IMR-90 (cell line): ENCODE data around the gene ALPI. TPM values are rescaled to one million over a fixed set of nuclear protein-coding genes. Genes with fewer than 3 reads are reported as not detected.

Source experiments
- ATAC-seq: fragments of 200-7000 bp; cut with Tn5 transposase; 2 replicates; pipeline ENCODE4 v1.9.1; 2020; ENCODE audit warnings: low read depth, mild to moderate bottlenecking, moderate library complexity
- BruUV-seq: library from RNA; stranded (reverse); fragments of 400-500 nt; replicated peaks from 2 replicates; lab custom pipeline; 2021; lab: Mats Ljungman, UMichigan
- CTCF ChIA-PET: fragments of 300-600 bp; formaldehyde crosslinking; extraction: SDS; loops from one replicate; lab custom pipeline; 2021; ENCODE audit warnings: antibody characterized with exemption; lab: Yijun Ruan, JAX
- POLR2A ChIA-PET: fragments of 300-600 bp; sonication (Branson Sonifier 250); formaldehyde crosslinking; loops from one replicate; lab custom pipeline; 2022; ENCODE audit warnings: antibody characterized with exemption; ENCODE audit not compliant: unreplicated experiment; lab: Charles Lee
- DNase-seq: peaks from one replicate; pipeline ENCODE4 v3.0.0; 2013
- H2AFZ ChIP-seq: replicated peaks from 2 replicates; pipeline ENCODE3; 2013; ENCODE audit warnings: low read length, mild to moderate bottlenecking; ENCODE audit not compliant: poor library complexity
- H2AK5ac ChIP-seq: 2 replicates; pipeline ENCODE4 v1.6.1; 2013; ENCODE audit warnings: low read depth, low read length, inconsistent platforms
- H2AK9ac ChIP-seq: replicated peaks from 2 replicates; pipeline ENCODE3; 2013; ENCODE audit warnings: mild to moderate bottlenecking, low read depth, low read length, moderate library complexity; ENCODE audit not compliant: poor library complexity
- H2BK120ac ChIP-seq: 2 replicates; pipeline ENCODE4 v1.6.1; 2013; ENCODE audit warnings: low read depth, low read length, inconsistent platforms
- H2BK15ac ChIP-seq: 3 replicates; pipeline ENCODE4 v1.6.1; 2013; ENCODE audit warnings: low read depth, low read length, inconsistent platforms
- H2BK20ac ChIP-seq: 2 replicates; pipeline ENCODE4 v1.6.1; 2013; ENCODE audit warnings: low read depth, mild to moderate bottlenecking, inconsistent platforms, low read length, moderate library complexity
- H2BK5ac ChIP-seq: 2 replicates; pipeline ENCODE4 v1.6.1; 2013; ENCODE audit warnings: mild to moderate bottlenecking, low read depth, low read length, inconsistent platforms; ENCODE audit not compliant: poor library complexity, severe bottlenecking
- H3K14ac ChIP-seq: replicated peaks from 2 replicates; pipeline ENCODE4 v1.6.1; 2013; ENCODE audit warnings: low read depth, low read length, inconsistent platforms
- H3K18ac ChIP-seq: 2 replicates; pipeline ENCODE4 v1.6.1; 2013; ENCODE audit warnings: low read depth, low read length, control low read depth
- H3K23ac ChIP-seq: 2 replicates; pipeline ENCODE4 v1.6.1; 2013; ENCODE audit warnings: low read depth, low read length, inconsistent platforms
- H3K27ac ChIP-seq: 2 replicates; pipeline ENCODE4 v1.5.1; 2013; ENCODE audit warnings: mild to moderate bottlenecking, control low read depth, low read length; ENCODE audit not compliant: insufficient read depth
- H3K27me3 ChIP-seq: 2 replicates; pipeline ENCODE4 v1.6.1; 2013; ENCODE audit warnings: low read length; ENCODE audit not compliant: control insufficient read depth, insufficient read depth
- H3K36me3 ChIP-seq: 2 replicates; pipeline ENCODE4 v1.6.1; 2013; ENCODE audit warnings: low read length, mixed read lengths; ENCODE audit not compliant: control insufficient read depth, insufficient read depth
- H3K4ac ChIP-seq: 2 replicates; pipeline ENCODE4 v1.6.1; 2013; ENCODE audit warnings: low read depth, low read length, inconsistent platforms
- H3K4me1 ChIP-seq: 2 replicates; pipeline ENCODE4 v1.6.1; 2013; ENCODE audit warnings: low read length, mixed read lengths; ENCODE audit not compliant: control insufficient read depth, insufficient read depth
- H3K4me2 ChIP-seq: 2 replicates; pipeline ENCODE4 v1.6.1; 2013; ENCODE audit warnings: low read depth, mild to moderate bottlenecking, control low read depth, low read length, moderate library complexity
- H3K4me3 ChIP-seq: 2 replicates; pipeline ENCODE4 v1.5.1; 2013; ENCODE audit warnings: low read depth, mild to moderate bottlenecking, control low read depth, low read length, moderate library complexity; ENCODE audit not compliant: insufficient read depth
- H3K56ac ChIP-seq: 2 replicates; pipeline ENCODE4 v1.6.1; 2013; ENCODE audit warnings: low read length, inconsistent platforms; ENCODE audit not compliant: insufficient read depth; ENCODE audit errors: extremely low read depth
- H3K79me1 ChIP-seq, 2 experiments: 2 replicates each; pipeline ENCODE4 v1.6.1; 2013; ENCODE audit warnings: low read length in 2 of 2, inconsistent platforms in 1 of 2, low read depth in 1 of 2
- H3K9ac ChIP-seq: 2 replicates; pipeline ENCODE4 v1.6.1; 2013; ENCODE audit warnings: low read depth, low read length, control low read depth
- H3K9me1 ChIP-seq: 2 replicates; pipeline ENCODE4 v1.6.1; 2013; ENCODE audit warnings: low read length, inconsistent platforms; ENCODE audit not compliant: insufficient read depth
- H3K9me3 ChIP-seq: 2 replicates; pipeline ENCODE4 v1.6.1; 2013; ENCODE audit warnings: low read length; ENCODE audit not compliant: control insufficient read depth, insufficient read depth
- H4K20me1 ChIP-seq: 2 replicates; pipeline ENCODE4 v1.6.1; 2013; ENCODE audit warnings: low read length, inconsistent platforms; ENCODE audit not compliant: insufficient read depth
- H4K5ac ChIP-seq: 2 replicates; pipeline ENCODE4 v1.6.1; 2013; ENCODE audit warnings: mild to moderate bottlenecking, low read depth, low read length, control low read depth
- H4K8ac ChIP-seq, 2 experiments: 2 replicates each; pipeline ENCODE4 v1.6.1; 2013; ENCODE audit warnings: low read depth in 2 of 2, low read length in 2 of 2, control low read depth in 1 of 2, inconsistent platforms in 1 of 2
- H4K91ac ChIP-seq: 2 replicates; pipeline ENCODE4 v1.6.1; 2013; ENCODE audit warnings: low read depth, low read length, inconsistent platforms; ENCODE audit not compliant: insufficient read depth
- BHLHE40 ChIP-seq: fragments of 150-350 bp; IDR thresholded peaks from 2 replicates; pipeline ENCODE4 v1.6.1; 2016; ENCODE audit warnings: mild to moderate bottlenecking, low read depth, low read length
- CEBPB ChIP-seq: IDR thresholded peaks from 2 replicates; pipeline ENCODE4 v1.6.1; 2012; ENCODE audit warnings: low read depth, low read length, improper control_type of control experiment
- CHD1 ChIP-seq: IDR thresholded peaks from 2 replicates; pipeline ENCODE4 v1.6.1; 2012; ENCODE audit warnings: low read depth, low read length, improper control_type of control experiment
- CTCF ChIP-seq: conservative IDR thresholded peaks from 2 replicates; pipeline ENCODE4 v1.5.1; 2012; ENCODE audit warnings: mild to moderate bottlenecking, low read depth, low read length, improper control_type of control experiment
- ELK1 ChIP-seq: fragments of 150-350 bp; IDR thresholded peaks from 2 replicates; pipeline ENCODE4 v1.6.1; 2016; ENCODE audit warnings: low read depth, mild to moderate bottlenecking, low read length, moderate library complexity, borderline replicate concordance
- FOS ChIP-seq: fragments of 150-350 bp; IDR thresholded peaks from 2 replicates; pipeline ENCODE4 v1.6.1; 2016; ENCODE audit warnings: low read depth, low read length
- MAFK ChIP-seq: IDR thresholded peaks from 2 replicates; pipeline ENCODE4 v1.6.1; 2012; ENCODE audit warnings: low read depth, low read length, improper control_type of control experiment
- MAZ ChIP-seq: IDR thresholded peaks from 2 replicates; pipeline ENCODE4 v1.6.1; 2012; ENCODE audit warnings: low read depth, mild to moderate bottlenecking, low read length, improper control_type of control experiment, moderate library complexity, borderline replicate concordance
- MXI1 ChIP-seq: IDR thresholded peaks from 2 replicates; pipeline ENCODE4 v1.6.1; 2012; ENCODE audit warnings: low read depth, mild to moderate bottlenecking, low read length, moderate library complexity, borderline replicate concordance
- NFE2L2 ChIP-seq: fragments of 150-350 bp; IDR thresholded peaks from 2 replicates; pipeline ENCODE4 v1.6.1; 2016; ENCODE audit warnings: low read depth, mild to moderate bottlenecking, low read length
- POLR2A ChIP-seq: IDR thresholded peaks from 2 replicates; pipeline ENCODE4 v1.6.1; 2012; ENCODE audit warnings: mild to moderate bottlenecking, low read depth, low read length
- RAD21 ChIP-seq: IDR thresholded peaks from 2 replicates; pipeline ENCODE4 v1.6.1; 2012; ENCODE audit warnings: low read length, improper control_type of control experiment
- RCOR1 ChIP-seq: IDR thresholded peaks from 2 replicates; pipeline ENCODE4 v1.6.1; 2012; ENCODE audit warnings: mild to moderate bottlenecking, low read length, improper control_type of control experiment; ENCODE audit not compliant: insufficient replicate concordance
- RFX5 ChIP-seq: IDR thresholded peaks from 2 replicates; pipeline ENCODE4 v1.8.0; 2012; ENCODE audit warnings: low read depth, mild to moderate bottlenecking, low read length, moderate library complexity
- SMC3 ChIP-seq: fragments of 150-350 bp; IDR thresholded peaks from 2 replicates; pipeline ENCODE4 v1.6.1; 2016; ENCODE audit warnings: low read depth, mild to moderate bottlenecking, antibody characterized with exemption, low read length, moderate library complexity
- USF2 ChIP-seq: fragments of 150-350 bp; IDR thresholded peaks from 2 replicates; pipeline ENCODE4 v1.6.1; 2017; ENCODE audit warnings: mild to moderate bottlenecking, antibody characterized with exemption, low read length, low read depth
- WGBS, 2 experiments: methylation state at CpG; one replicate each; pipeline versions ENCODE4 v1.1.5 to v1.1.7; 2013; ENCODE audit warnings: missing lambda C conversion rate in 2 of 2; ENCODE audit not compliant: insufficient read length in 1 of 2; ENCODE audit errors: extremely low coverage in 2 of 2; 5-methylcytosine and 5-hydroxymethylcytosine counted together
- dilution Hi-C: fragments of 300-500 bp; cut with HindIII; formaldehyde crosslinking; loops from one replicate; pipeline ENCODE4 v1.14.3; 2018; ENCODE audit warnings: low sequenced_read_pairs; ENCODE audit not compliant: unreplicated experiment
- in situ Hi-C: fragments of 300-500 bp; cut with MboI; formaldehyde crosslinking; loops from 3 replicates; pipeline ENCODE4 v1.14.3; 2019; ENCODE audit warnings: low sequenced_read_pairs, inconsistent platforms, mixed read lengths
- intact Hi-C: fragments of 100-400 bp; cut with micrococcal nuclease; formaldehyde crosslinking; loops from 2 replicates; pipeline ENCODE4 v1.10.0; 2022
- polyA plus RNA-seq, 3 experiments: library from polyadenylated mRNA; depleted of rRNA; stranded (reverse); fragments of >200 nt; gene quantifications; 2 replicates each; pipeline ENCODE4 v1.2.3, GENCODE V29; 2012; ENCODE audit warnings: low replicate concordance in 1 of 3
- total RNA-seq: library from RNA; depleted of rRNA; stranded (reverse); fragments of >200 nt; gene quantifications from 2 replicates; pipeline ENCODE4 v1.2.3, GENCODE V29; 2012

The ALPI gene
- total and polyA plus RNA-seq, 2 of the 4 experiments (the other 2 are of a cell fraction), result not detected

GRCh38 chr2:232447091-232447620, 8.8 kb upstream of the ALPI start:
- ATAC-seq (no peak), DNase-seq (no peak)
- Histone ChIP-seq H4K8ac (no peak overlapping the region), H2AK5ac (no peak overlapping the region), H2AK9ac (no peak overlapping the region), H4K5ac (no peak overlapping the region), H3K4me2 (no peak overlapping the region), H3K27ac (no peak overlapping the region), H2BK20ac (no peak overlapping the region), H2AFZ (no peak overlapping the region), H4K20me1 (no peaks in the 10 kb centered on the region), H2BK15ac (no peak overlapping the region), H3K56ac (no peak overlapping the region), H3K4me1 (no peaks in the 10 kb centered on the region), H2BK5ac (no peak overlapping the region), H3K23ac (no peak overlapping the region), H3K79me1 (no peaks in the 10 kb centered on the region), H3K27me3 (peaks cover 9% of the 10 kb centered on the region), H4K91ac (no peak overlapping the region), H2BK120ac (no peak overlapping the region), H3K9me1 (no peaks in the 10 kb centered on the region), H3K4ac (no peak overlapping the region), H3K14ac (no peak overlapping the region), H3K9ac (no peak overlapping the region), H3K9me3 (no peaks in the 10 kb centered on the region), H3K36me3 (no peaks in the 10 kb centered on the region), H3K4me3 (no peak overlapping the region), H3K18ac (no peak overlapping the region)
- 68% methylated on average over 4 of the region's 9 CpGs; no CpG with 5 or more reads in 1 of the 2 experiments for WGBS, 2 experiments
- ChIA-PET POLR2A (no interaction called here), CTCF (interaction anchor here (0.6 to 1.4 kb wide), 3 partner anchors 52 to 547 kb away, joined by 4 read pairs; no protein-coding TSS in a partner anchor)
- intact Hi-C loops, result loop anchor here (1.0 kb wide), 1 partner anchor 75 kb away; no protein-coding TSS in a partner anchor
- dilution Hi-C loops, result no loop called here
- TF ChIP-seq CHD1, result no peak
- TF ChIP-seq CEBPB, result no peak
- no peak for TF ChIP-seq CTCF
- TF ChIP-seq RCOR1, result no peak
- TF ChIP-seq RFX5, result no peak
- no peak for TF ChIP-seq NFE2L2
- no peak for TF ChIP-seq MAFK
- no peak for TF ChIP-seq RAD21
- no peak for TF ChIP-seq MXI1
- no peak for TF ChIP-seq ELK1
- TF ChIP-seq FOS, result no peak
- no peak for TF ChIP-seq BHLHE40
- no peak for TF ChIP-seq USF2
- no peak for TF ChIP-seq POLR2A
- TF ChIP-seq SMC3, result no peak
- no peak for TF ChIP-seq MAZ
- BruUV-seq, result no TSS peak
- in situ Hi-C loops, result no loop called here
